Measurements from ENCODE around the gene DOK5.

DNA sequence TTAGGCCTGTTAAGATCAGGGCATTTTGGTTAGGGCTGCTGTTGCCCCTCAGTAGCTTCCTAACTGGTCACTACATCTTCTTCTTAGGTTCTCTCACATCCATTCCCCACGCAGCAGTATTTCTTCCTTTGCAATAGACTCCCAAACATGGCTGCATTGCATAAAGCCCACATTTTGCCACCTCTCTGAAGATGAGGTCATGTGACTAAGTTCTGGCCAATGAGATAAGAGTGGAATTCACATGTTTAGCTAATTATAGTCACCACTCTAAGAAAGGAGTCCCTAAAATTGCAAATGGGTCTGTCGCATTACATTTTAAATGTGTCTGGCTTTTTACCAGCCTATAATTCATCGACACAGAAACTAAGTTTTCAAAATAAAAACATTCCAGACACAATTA, 9.3 kb upstream of the DOK5 start:
- TF ChIP-seq POLR2AphosphoS5 (IDR thresholded peaks at IDR 0.05) (no peak), POLR2A (IDR thresholded peaks at IDR 0.05) (no peak)
- TF ChIP-seq, protein P1, sequence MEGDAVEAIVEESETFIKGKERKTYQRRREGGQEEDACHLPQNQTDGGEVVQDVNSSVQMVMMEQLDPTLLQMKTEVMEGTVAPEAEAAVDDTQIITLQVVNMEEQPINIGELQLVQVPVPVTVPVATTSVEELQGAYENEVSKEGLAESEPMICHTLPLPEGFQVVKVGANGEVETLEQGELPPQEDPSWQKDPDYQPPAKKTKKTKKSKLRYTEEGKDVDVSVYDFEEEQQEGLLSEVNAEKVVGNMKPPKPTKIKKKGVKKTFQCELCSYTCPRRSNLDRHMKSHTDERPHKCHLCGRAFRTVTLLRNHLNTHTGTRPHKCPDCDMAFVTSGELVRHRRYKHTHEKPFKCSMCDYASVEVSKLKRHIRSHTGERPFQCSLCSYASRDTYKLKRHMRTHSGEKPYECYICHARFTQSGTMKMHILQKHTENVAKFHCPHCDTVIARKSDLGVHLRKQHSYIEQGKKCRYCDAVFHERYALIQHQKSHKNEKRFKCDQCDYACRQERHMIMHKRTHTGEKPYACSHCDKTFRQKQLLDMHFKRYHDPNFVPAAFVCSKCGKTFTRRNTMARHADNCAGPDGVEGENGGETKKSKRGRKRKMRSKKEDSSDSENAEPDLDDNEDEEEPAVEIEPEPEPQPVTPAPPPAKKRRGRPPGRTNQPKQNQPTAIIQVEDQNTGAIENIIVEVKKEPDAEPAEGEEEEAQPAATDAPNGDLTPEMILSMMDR (IDR thresholded peaks at IDR 0.05): no peak

Measured in prostate gland (tissue), 2 donors.